ENCODE data around the gene PHACTR1.

GRCh38 chr6:13238017-13238416 is 521.5 kb downstream of the PHACTR1 start:
- TF ChIP-seq CTCF (IDR thresholded peaks at IDR 0.05; ENCODE audit: low read depth, low read length, missing input control) (no peak), HNF4G (IDR thresholded peaks at IDR 0.05) (no peak)

Data from liver (tissue), 3 donors.